Measurements from ENCODE around the gene SEC22C. TPM values are rescaled to one million over a fixed set of nuclear protein-coding genes. Genes with fewer than 3 reads are reported as not detected.
"Not testable (repeated sequence)": the region's sequence is repeated elsewhere in the genome, so short reads cannot be mapped to it uniquely, and the experiment has no call there.

Gene SEC22C
- total RNA-seq, 1 donor from 2014 or later, result 73.3 TPM

DNA sequence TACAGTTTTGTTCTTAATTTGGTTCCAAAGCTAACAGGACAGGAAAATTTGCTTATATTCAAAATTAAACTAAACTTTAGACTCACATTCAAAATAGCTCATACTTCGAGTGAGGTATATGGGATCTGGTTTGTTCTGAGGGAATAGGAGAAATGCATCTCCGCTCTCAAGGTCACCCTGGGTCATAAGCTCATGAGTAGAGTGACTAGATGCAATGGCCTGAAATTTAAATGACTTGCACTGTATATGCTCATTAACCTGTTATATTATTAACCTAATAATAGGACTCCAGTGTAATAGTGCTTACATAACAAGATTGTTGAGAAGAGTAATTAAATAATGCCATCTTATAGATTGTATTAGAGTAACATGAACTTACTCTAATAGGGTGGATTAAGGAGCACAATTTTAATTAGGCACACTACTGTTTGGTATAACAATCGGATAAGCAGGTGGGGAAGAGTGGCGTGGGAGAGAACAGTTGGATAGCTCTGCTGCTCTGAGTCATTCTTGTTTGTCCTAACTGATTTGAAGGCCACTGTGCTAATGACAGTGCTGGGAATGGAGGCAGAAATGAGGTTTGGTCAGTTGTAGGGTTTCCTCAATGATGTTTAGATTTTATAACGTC lies 23.9 kb upstream of the SEC22C start:
- H3K4me3 ChIP-seq (ENCODE audit: low read depth, low read length), result no peak overlapping the region
- H3K36me3 ChIP-seq (ENCODE audit: control insufficient read depth, insufficient read depth, low read length), result no peaks in the 10 kb centered on the region
- H3K27me3 ChIP-seq (ENCODE audit: control insufficient read depth, insufficient read depth, low read length), result no peaks in the 10 kb centered on the region
- TF ChIP-seq, protein P1, sequence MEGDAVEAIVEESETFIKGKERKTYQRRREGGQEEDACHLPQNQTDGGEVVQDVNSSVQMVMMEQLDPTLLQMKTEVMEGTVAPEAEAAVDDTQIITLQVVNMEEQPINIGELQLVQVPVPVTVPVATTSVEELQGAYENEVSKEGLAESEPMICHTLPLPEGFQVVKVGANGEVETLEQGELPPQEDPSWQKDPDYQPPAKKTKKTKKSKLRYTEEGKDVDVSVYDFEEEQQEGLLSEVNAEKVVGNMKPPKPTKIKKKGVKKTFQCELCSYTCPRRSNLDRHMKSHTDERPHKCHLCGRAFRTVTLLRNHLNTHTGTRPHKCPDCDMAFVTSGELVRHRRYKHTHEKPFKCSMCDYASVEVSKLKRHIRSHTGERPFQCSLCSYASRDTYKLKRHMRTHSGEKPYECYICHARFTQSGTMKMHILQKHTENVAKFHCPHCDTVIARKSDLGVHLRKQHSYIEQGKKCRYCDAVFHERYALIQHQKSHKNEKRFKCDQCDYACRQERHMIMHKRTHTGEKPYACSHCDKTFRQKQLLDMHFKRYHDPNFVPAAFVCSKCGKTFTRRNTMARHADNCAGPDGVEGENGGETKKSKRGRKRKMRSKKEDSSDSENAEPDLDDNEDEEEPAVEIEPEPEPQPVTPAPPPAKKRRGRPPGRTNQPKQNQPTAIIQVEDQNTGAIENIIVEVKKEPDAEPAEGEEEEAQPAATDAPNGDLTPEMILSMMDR (IDR thresholded peaks at IDR 0.05; ENCODE audit: insufficient read depth, low read length, poor library complexity, severe bottlenecking), result no peak
- no peak for DNase-seq (ENCODE audit: low read depth)

DNA sequence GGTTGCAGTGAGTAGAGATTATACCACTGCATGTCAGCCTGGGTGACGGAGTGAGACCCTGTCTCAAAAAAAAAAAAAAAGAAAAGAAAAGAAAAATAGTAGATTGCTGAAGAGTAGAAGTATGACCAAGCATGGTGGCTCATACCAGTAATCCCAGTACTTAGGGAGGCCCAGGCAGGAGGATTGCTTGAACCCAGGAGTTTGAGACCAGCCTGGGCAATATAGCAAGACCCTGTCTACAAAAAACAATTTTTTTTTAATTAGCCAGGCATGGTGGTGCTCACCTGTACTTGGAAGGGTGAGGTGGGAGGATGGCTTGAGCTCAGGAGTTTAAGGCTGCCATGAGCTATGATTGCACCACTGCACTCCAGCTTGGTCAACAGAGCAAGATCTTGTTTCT lies 21.2 kb upstream of the SEC22C start:
- no peak for DNase-seq (ENCODE audit: low read depth)
- Histone ChIP-seq H3K4me3 (ENCODE audit: low read depth, low read length) (no peak overlapping the region), H3K36me3 (ENCODE audit: control insufficient read depth, insufficient read depth, low read length) (no peaks in the 10 kb centered on the region), H3K27me3 (ENCODE audit: control insufficient read depth, insufficient read depth, low read length) (no peaks in the 10 kb centered on the region)
- TF ChIP-seq, protein P1 (IDR thresholded peaks at IDR 0.05; ENCODE audit: insufficient read depth, low read length, poor library complexity, severe bottlenecking), result no peak

DNA sequence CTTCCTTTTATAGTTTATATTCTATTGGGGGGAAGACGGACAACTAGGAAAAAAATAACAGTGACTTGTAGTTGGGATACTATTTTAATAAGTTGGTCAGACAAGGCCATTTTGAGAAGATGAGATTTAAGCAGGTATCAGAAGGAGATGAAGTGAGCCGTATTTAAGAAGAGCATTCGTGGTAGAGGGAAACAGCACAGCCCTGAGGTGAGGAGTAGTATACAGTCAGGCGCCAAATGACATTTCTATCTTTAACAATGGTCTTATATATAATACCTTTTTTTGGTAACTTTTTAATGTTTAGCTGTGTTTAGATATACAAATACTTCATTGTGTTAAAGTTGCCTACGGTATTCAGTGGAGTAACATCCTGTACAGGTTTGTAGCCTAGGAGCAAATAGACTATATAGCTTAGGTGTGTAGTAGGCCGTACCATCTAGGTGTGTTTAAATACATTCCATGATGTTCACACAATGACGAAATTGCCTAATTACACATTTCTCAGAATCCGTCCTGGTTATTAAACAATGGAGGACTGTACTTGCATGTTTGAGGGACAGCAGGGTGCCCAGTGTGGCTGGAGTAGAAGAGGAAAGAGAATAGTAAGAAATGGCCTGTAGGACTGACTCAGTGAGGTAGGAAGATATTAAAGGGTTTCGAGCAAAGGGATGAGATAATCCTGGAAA lies 20.3 kb upstream of the SEC22C start:
- Histone ChIP-seq H3K4me3 (ENCODE audit: low read depth, low read length) (peak overlapping the region; percentile 96), H3K27me3 (ENCODE audit: control insufficient read depth, insufficient read depth, low read length) (no peaks in the 10 kb centered on the region), H3K36me3 (ENCODE audit: control insufficient read depth, insufficient read depth, low read length) (no peaks in the 10 kb centered on the region)
- TF ChIP-seq, protein P1 (IDR thresholded peaks at IDR 0.05; ENCODE audit: insufficient read depth, low read length, poor library complexity, severe bottlenecking), result no peak
- DNase-seq (ENCODE audit: low read depth), result no peak

DNA sequence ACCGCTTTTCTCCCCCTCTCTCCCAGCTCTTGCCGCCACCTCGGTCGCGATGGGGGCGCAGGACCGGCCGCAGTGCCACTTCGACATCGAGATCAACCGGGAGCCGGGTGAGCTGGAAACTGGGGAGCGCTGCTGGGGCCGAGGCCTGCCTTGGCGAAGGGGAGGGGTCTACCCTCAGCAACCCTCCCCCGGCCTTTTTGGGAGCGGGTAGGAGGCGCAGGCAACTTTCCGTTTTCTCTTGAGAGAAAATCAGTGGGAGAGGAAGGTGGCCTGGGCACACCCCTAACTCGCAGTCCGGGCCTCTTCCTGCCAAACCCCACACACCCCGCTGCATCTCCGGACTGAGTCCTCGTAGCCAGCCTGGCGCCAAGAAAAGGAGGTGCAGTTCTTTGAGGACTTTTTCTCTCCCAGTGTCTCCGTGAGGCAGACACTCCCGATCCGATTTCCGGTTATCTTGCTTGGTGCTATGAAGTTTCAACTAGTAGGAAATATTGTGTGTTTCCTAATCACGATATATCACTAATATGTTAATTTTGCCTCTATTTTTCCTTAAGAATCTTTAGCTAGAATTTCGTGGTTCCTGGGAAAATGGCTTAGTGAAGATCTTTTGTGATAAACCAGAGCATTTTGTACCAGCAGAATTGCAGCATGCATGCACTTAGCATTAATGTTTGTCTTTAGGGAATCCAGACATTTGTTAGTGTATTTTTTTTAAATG lies 19.4 kb upstream of the SEC22C start:
- TF ChIP-seq, protein P1 (IDR thresholded peaks at IDR 0.05; ENCODE audit: insufficient read depth, low read length, poor library complexity, severe bottlenecking), result no peak
- Histone ChIP-seq H3K27me3 (ENCODE audit: control insufficient read depth, insufficient read depth, low read length) (no peaks in the 10 kb centered on the region), H3K4me3 (ENCODE audit: low read depth, low read length) (peak overlapping the region; percentile 96), H3K36me3 (ENCODE audit: control insufficient read depth, insufficient read depth, low read length) (no peaks in the 10 kb centered on the region)
- DNase-seq (ENCODE audit: low read depth), result no peak

DNA sequence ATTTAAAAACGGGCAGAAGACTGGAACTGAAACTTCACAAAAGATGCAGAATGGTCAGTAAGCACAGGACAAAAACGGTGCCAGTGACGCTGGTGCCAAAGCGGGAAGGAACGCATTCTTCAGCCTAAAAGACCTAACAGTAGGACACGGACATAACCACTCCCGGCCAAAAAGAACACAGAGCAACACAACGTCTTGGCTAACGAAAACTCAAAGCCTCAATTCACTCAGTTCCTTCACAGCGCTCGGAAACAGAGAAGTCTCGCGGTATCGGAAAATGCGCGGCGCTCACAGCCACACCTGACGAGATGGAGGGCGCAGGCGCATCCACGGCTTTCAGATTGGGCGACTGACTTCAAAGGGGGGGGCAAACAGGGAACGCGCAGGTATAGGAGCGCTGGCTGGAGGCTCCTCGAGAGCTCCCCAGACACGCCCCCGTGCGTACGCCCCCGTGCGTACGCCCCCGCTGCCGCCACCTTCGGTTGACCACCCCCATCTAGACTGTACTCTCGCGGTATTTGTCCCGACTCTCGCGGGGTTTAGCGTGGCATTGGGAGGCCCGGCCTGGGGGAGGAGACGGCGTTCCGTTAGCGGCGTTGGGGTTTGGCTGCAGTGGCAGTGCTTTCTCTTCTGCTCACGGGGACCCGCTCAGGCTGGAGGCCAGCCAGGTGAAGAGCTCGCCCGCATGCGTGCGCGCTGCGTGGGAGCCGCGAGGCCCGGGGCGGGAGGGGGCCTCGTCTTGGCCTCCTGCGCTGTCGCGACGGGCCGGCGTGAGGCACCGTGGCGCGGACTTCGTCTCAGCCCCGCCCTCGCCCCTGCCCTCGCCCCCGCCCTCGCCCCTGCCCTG lies 18.6 kb upstream of the SEC22C start, which contains the start of gene NKTR:
Gene NKTR, plus strand, starts transcription at position 576 of the 847 bp plus-strand sequence. CDS start 321 bp downstream, outside the sequence.
- H3K36me3 ChIP-seq (ENCODE audit: control insufficient read depth, insufficient read depth, low read length), result no peaks in the 10 kb centered on the region

DNA sequence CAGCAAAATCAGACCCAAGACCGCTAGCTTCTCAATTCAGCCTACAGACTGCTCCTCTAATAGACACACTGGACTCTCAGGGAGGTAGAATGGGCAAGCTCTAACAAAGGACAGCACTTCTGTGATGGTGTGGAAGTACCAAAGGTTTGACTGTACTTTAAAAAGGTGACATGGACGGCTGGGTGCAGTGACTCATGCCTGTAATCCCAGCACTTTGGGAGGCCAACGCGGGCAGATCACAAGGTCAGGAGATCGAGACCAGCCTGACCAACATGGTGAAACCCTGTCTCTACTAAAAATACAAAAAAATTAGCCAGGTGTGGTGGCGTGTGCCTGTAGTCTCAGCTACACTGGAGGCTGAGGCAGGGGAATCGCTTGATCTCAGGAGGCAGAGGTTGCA lies 15.3 kb upstream of the SEC22C start:
- not testable (repeated sequence) for H3K4me3 ChIP-seq (ENCODE audit: low read depth, low read length); H3K27me3 ChIP-seq (ENCODE audit: control insufficient read depth, insufficient read depth, low read length); DNase-seq (ENCODE audit: low read depth); H3K36me3 ChIP-seq (ENCODE audit: control insufficient read depth, insufficient read depth, low read length)

More for the DNA sequence above, 18.6 kb upstream of the SEC22C start, which contains the start of gene NKTR:
- H3K4me3 ChIP-seq (ENCODE audit: low read depth, low read length), result peak within 1 kb of the TSS; percentile 96
- TF ChIP-seq, protein P1 (IDR thresholded peaks at IDR 0.05; ENCODE audit: insufficient read depth, low read length, poor library complexity, severe bottlenecking), result no peak
- H3K27me3 ChIP-seq (ENCODE audit: control insufficient read depth, insufficient read depth, low read length), result no peaks in the 10 kb centered on the region
- DNase-seq (ENCODE audit: low read depth), result peak; percentile 97
